GM12878 (cell line): Measurements from ENCODE around the gene MTHFD2. TPM values are rescaled to one million over a fixed set of nuclear protein-coding genes. Genes with fewer than 3 reads are reported as not detected.

Experiments
- ATAC-seq: fragments of 200-7000 bp; cut with Tn5 transposase; 3 replicates; pipeline ENCODE4 v1.9.1; 2020; ENCODE audit warnings: mild to moderate bottlenecking, moderate library complexity
- BruUV-seq: library from RNA; stranded (reverse); fragments of 400-500 nt; replicated peaks from 2 replicates; lab custom pipeline; 2021; lab: Mats Ljungman, UMichigan
- CTCF ChIA-PET: fragments of 300-600 bp; sonication (Branson Sonifier 250); formaldehyde crosslinking; extraction: SDS; loops from one replicate; lab custom pipeline; 2021; ENCODE audit warnings: inconsistent platforms; lab: Yijun Ruan, JAX
- POLR2A ChIA-PET: fragments of 350-600 bp; formaldehyde crosslinking; extraction: SDS; loops from one replicate; lab custom pipeline; 2021; ENCODE audit warnings: inconsistent platforms; lab: Charles Lee
- RAD21 ChIA-PET: fragments of 300-600 bp; sonication (Branson Sonifier 250); formaldehyde crosslinking; loops from one replicate; lab custom pipeline; 2023; ENCODE audit warnings: antibody characterized with exemption; ENCODE audit not compliant: unreplicated experiment; lab: Charles Lee
- SMC1A ChIA-PET: fragments of 300-600 bp; sonication (Branson Sonifier 250); formaldehyde crosslinking; loops from one replicate; lab custom pipeline; 2023; ENCODE audit not compliant: unreplicated experiment, uncharacterized antibody; lab: Charles Lee
- DNase-seq: peaks from one replicate; pipeline ENCODE4 v3.0.0-alpha.2; 2011; ENCODE audit warnings: low read depth, low spot score
- FAIRE-seq: peaks from 3 replicates; lab custom pipeline; 2011; peaks lifted over from hg19 to GRCh38; lab: Jason Lieb, UNC
- H2AFZ ChIP-seq: 2 replicates; pipeline ENCODE4 v1.6.0; 2011; ENCODE audit warnings: low read depth, low read length, control low read depth; ENCODE audit not compliant: control insufficient read depth
- H3K27ac ChIP-seq: 2 replicates; pipeline ENCODE4 v1.5.1; 2011; ENCODE audit warnings: control low read depth; ENCODE audit not compliant: control insufficient read depth, insufficient read depth
- H3K27me3 ChIP-seq, 2 experiments: replicated peaks in 1 of 2; 2 replicates each; pipeline versions ENCODE4 v1.6.0 to v1.6.1; 2011; ENCODE audit warnings: low read length in 1 of 2; ENCODE audit not compliant: control insufficient read depth in 2 of 2, insufficient read depth in 2 of 2
- H3K36me3 ChIP-seq, 2 experiments: 2 replicates each; pipeline ENCODE4 v1.5.1; 2011; ENCODE audit warnings: low read length in 1 of 2; ENCODE audit not compliant: control insufficient read depth in 2 of 2, insufficient read depth in 2 of 2
- H3K4me1 ChIP-seq: 2 replicates; pipeline ENCODE4 v1.6.1; 2011; ENCODE audit warnings: mild to moderate bottlenecking, low read length, moderate library complexity, mixed read lengths; ENCODE audit not compliant: control insufficient read depth, insufficient read depth
- H3K4me2 ChIP-seq: 2 replicates; pipeline ENCODE4 v1.6.0; 2011; ENCODE audit warnings: control low read depth; ENCODE audit not compliant: control insufficient read depth, insufficient read depth
- H3K4me3 ChIP-seq: fragments of 200-600 bp; sonication (generic); 2 replicates; pipeline ENCODE4 v1.5.1; 2016
- H3K79me2 ChIP-seq: 2 replicates; pipeline ENCODE4 v1.6.0; 2011; ENCODE audit warnings: low read length; ENCODE audit not compliant: control insufficient read depth, insufficient read depth
- H3K9ac ChIP-seq: 2 replicates; pipeline ENCODE4 v1.8.0; 2011; ENCODE audit warnings: low read length, control low read depth, mixed read lengths; ENCODE audit not compliant: control insufficient read depth, insufficient read depth
- H3K9me3 ChIP-seq: replicated peaks from 3 replicates; pipeline ENCODE4 v1.5.1; 2011; ENCODE audit warnings: mild to moderate bottlenecking, low read length; ENCODE audit not compliant: control insufficient read depth, insufficient read depth
- H4K20me1 ChIP-seq: 2 replicates; pipeline ENCODE4 v1.6.0; 2011; ENCODE audit not compliant: control insufficient read depth, insufficient read depth
- CREB1 ChIP-seq: IDR thresholded peaks from 2 replicates; pipeline ENCODE4 v1.6.1; 2012; ENCODE audit warnings: low read depth, mild to moderate bottlenecking, inconsistent platforms
- JUND ChIP-seq: IDR thresholded peaks from 2 replicates; pipeline ENCODE4 v1.6.1; 2012; ENCODE audit warnings: low read depth, mild to moderate bottlenecking, low read length, improper control_type of control experiment, moderate library complexity
- MTA2 ChIP-seq: fragments of 450-650 bp; IDR thresholded peaks from 2 replicates; pipeline ENCODE4 v1.6.1; 2016; ENCODE audit warnings: low read depth, mild to moderate bottlenecking, moderate library complexity
- MYB ChIP-seq: fragments of 150-350 bp; IDR thresholded peaks from 2 replicates; pipeline ENCODE4 v1.6.1; 2014; ENCODE audit warnings: mild to moderate bottlenecking, low read depth, low read length, borderline replicate concordance
- NR2F1 ChIP-seq: fragments of 450-650 bp; conservative IDR thresholded peaks from 2 replicates; pipeline ENCODE4 v1.6.1; 2017; ENCODE audit warnings: mild to moderate bottlenecking
- ZNF622 ChIP-seq: fragments of 450-650 bp; IDR thresholded peaks from 2 replicates; pipeline ENCODE4 v1.6.1; 2017; ENCODE audit warnings: mild to moderate bottlenecking, inconsistent platforms
- WGBS: methylation state at CpG from one replicate; pipeline ENCODE4 v1.1.6; 2016; ENCODE audit warnings: low lambda C conversion rate; ENCODE audit not compliant: insufficient replicate concordance, insufficient coverage; ENCODE audit errors: missing lambda C conversion rate; 5-methylcytosine and 5-hydroxymethylcytosine counted together
- in situ Hi-C: fragments of 300-500 bp; cut with MboI; formaldehyde crosslinking; loops from 9 replicates; pipeline ENCODE4 v1.14.3; 2018; ENCODE audit warnings: mixed read lengths
- intact Hi-C: fragments of 100-400 bp; cut with micrococcal nuclease; formaldehyde crosslinking; loops from one replicate; pipeline ENCODE4 v1.14.2; 2022; ENCODE audit not compliant: unreplicated experiment
- polyA plus RNA-seq, 11 experiments: library from polyadenylated mRNA; depleted of rRNA in 4 of 11; unstranded in 6 of 11; stranded (reverse) in 5 of 11; fragments of >200 nt; fragmentation: Nextera tagmentation in 4 of 11; fragmentation: Illumina TruSeq in 1 of 11; extraction: Ambion mirVana in 4 of 11; extraction: Trizol in 1 of 11; gene quantifications; 1 replicate in 1 of 11; 2 replicates in 10 of 11; pipeline versions ENCODE4 v1.2.1 to v1.2.3, GENCODE V29; 2011 to 2016; ENCODE audit warnings: inconsistent platforms in 2 of 11, missing spikeins in 2 of 11, low read depth in 1 of 11
- total RNA-seq, 4 experiments: library from RNA; depleted of rRNA in 3 of 4; stranded (reverse); fragments of >200 nt in 3 of 4; fragmentation: Illumina TruSeq in 1 of 4; extraction: Trizol in 1 of 4; gene quantifications; 2 replicates each; pipeline versions ENCODE4 v1.2.1 to v1.2.3, GENCODE V29; 2013 to 2021
- TF ChIP-seq, protein P1 (sequence below): fragments of 150-350 bp; IDR thresholded peaks from 2 replicates; pipeline ENCODE4 v1.6.1; 2016; ENCODE audit warnings: low read depth, low read length

Gene MTHFD2
- total and polyA plus RNA-seq, 10 of the 15 experiments (the other 5 are each of a cell fraction or from before 2014, with no cell fraction given), result 128 to 292 (median 150) TPM

DNA sequence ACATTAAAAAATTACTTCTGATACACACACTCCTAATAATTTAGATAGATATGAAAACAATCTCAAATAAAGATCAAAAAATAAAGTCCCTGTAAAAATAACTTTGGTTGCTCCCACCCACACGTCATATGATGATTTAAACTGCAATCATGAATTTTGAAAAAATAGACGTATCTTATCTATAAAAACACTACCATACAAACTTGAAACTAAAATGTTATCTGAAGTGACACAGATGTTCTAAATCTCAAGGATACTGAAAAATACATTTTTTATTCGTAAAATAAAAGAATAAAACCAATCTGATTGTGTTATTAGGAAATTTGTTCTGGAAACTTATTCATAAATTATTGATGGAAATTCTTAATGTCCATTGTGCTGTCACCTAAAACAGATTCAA, 42.6 kb upstream of the MTHFD2 start (continued):
- TF ChIP-seq, protein P1, sequence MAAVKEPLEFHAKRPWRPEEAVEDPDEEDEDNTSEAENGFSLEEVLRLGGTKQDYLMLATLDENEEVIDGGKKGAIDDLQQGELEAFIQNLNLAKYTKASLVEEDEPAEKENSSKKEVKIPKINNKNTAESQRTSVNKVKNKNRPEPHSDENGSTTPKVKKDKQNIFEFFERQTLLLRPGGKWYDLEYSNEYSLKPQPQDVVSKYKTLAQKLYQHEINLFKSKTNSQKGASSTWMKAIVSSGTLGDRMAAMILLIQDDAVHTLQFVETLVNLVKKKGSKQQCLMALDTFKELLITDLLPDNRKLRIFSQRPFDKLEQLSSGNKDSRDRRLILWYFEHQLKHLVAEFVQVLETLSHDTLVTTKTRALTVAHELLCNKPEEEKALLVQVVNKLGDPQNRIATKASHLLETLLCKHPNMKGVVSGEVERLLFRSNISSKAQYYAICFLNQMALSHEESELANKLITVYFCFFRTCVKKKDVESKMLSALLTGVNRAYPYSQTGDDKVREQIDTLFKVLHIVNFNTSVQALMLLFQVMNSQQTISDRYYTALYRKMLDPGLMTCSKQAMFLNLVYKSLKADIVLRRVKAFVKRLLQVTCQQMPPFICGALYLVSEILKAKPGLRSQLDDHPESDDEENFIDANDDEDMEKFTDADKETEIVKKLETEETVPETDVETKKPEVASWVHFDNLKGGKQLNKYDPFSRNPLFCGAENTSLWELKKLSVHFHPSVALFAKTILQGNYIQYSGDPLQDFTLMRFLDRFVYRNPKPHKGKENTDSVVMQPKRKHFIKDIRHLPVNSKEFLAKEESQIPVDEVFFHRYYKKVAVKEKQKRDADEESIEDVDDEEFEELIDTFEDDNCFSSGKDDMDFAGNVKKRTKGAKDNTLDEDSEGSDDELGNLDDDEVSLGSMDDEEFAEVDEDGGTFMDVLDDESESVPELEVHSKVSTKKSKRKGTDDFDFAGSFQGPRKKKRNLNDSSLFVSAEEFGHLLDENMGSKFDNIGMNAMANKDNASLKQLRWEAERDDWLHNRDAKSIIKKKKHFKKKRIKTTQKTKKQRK, result no peak
- TF ChIP-seq ZNF622, result no peak

DNA sequence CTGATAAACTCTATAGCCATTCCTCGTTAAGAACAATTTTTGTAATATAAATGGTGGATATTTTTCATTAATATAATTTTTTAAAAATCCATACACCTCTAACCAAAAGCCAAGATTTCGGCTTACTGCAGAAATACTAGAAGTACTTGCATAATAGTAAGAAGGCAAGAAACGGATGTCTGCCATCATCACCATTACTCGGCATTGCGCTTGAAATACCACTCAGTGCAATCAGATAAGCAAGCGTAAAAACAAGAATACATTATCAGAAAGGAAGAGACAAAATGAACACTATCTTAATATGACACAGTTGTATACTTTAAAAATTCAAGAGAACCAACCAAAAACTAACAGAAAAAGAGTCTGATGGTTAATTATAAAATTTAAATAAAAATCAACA, 35.5 kb upstream of the MTHFD2 start:
- no peaks in the 10 kb centered on the region for H4K20me1 ChIP-seq
- DNase-seq (no peak), ATAC-seq (no peak), FAIRE-seq (no peak)
- WGBS, result 96% methylated on average over 6 of the region's 6 CpGs
- peaks cover 23% of the 10 kb centered on the region for H3K79me2 ChIP-seq
- H3K9me3 ChIP-seq, result peaks cover 3% of the 10 kb centered on the region; the same call in 2 of the 3 replicates
- TF ChIP-seq NR2F1, result no peak
- no peak for TF ChIP-seq MYB
- TF ChIP-seq MTA2, result no peak
- TF ChIP-seq JUND, result no peak
- no peak for TF ChIP-seq CREB1
- CTCF ChIA-PET, result interaction anchor here (0.7 to 2.3 kb wide), 7 partner anchors 8 to 339 kb away, joined by 3 to 9 read pairs (median 5); partner anchors contain the start of genes BOLA3 and MTHFD2
- H3K4me3 ChIP-seq, result no peak overlapping the region
- intact Hi-C loops, result no loop called here
- RAD21 ChIA-PET, result no interaction called here
- peaks cover 13 to 57% of the 10 kb centered on the region in 2 experiments for H3K36me3 ChIP-seq
- H3K9ac ChIP-seq, result no peak overlapping the region
- no peak overlapping the region for H2AFZ ChIP-seq
- H3K4me1 ChIP-seq, result no peaks in the 10 kb centered on the region
- no peak overlapping the region for H3K4me2 ChIP-seq
- no peak overlapping the region for H3K27ac ChIP-seq
- H3K27me3 ChIP-seq, result no peaks in the 10 kb centered on the region
- SMC1A ChIA-PET, result interaction anchor here (1.3 to 3.2 kb wide), 3 partner anchors 8 to 12 kb away, joined by 4 to 15 read pairs (median 14); no protein-coding TSS in a partner anchor
- POLR2A ChIA-PET, result no interaction called here
- in situ Hi-C loops, result no loop called here
- BruUV-seq, result TSS peak; percentile 6
